Measurements from ENCODE around the gene RIPOR2.
"Not testable (repeated sequence)": the region's sequence is repeated elsewhere in the genome, so short reads cannot be mapped to it uniquely, and the experiment has no call there.

RIPOR2 gene

GRCh38 chr6:24757611-24758010 lies 178.1 kb downstream of the RIPOR2 start:
- DNase-seq, result no peak

GRCh38 chr6:24755279-24755678 lies 180.5 kb downstream of the RIPOR2 start:
- no peak for DNase-seq

- DNase-seq, result not testable (repeated sequence)
Measured at GRCh38 chr6:24754378-24754777, 181.4 kb downstream of the RIPOR2 start.
